HCT116 (cell line): ENCODE results near the gene GGCT. TPM values are rescaled to one million over a fixed set of nuclear protein-coding genes. Genes with fewer than 3 reads are reported as not detected.

Experiments used
- ATAC-seq: fragments of 200-7000 bp; cut with Tn5 transposase; 2 replicates; pipeline ENCODE4 v1.9.1; 2020; ENCODE audit warnings: mild to moderate bottlenecking, moderate library complexity
- BruUV-seq: library from RNA; stranded (reverse); fragments of 400-500 nt; replicated peaks from 2 replicates; lab custom pipeline; 2021; lab: Mats Ljungman, UMichigan
- CTCF ChIA-PET: fragments of 300-600 bp; sonication (Branson Sonifier 250); formaldehyde crosslinking; loops from one replicate; lab custom pipeline; 2021; ENCODE audit warnings: antibody characterized with exemption; lab: Charles Lee
- POLR2A ChIA-PET: fragments of 300-600, 350-600 bp; sonication (Branson Sonifier 250); formaldehyde crosslinking; loops from one replicate; lab custom pipeline; 2021; ENCODE audit warnings: antibody characterized with exemption; lab: Charles Lee
- RAD21 ChIA-PET, 2 experiments: fragments of 300-600 bp; sonication (Branson Sonifier 250); formaldehyde crosslinking; loops; one replicate each; lab custom pipeline; 2023; ENCODE audit warnings: low total read pairs in 2 of 2; ENCODE audit not compliant: uncharacterized antibody in 2 of 2, unreplicated experiment in 2 of 2, low non-redundant PET in 1 of 2; lab: Charles Lee
- DNase-seq: peaks from one replicate; pipeline ENCODE4 v3.0.0-alpha.2; 2010; ENCODE audit warnings: low read depth, low spot score
- H2AFZ ChIP-seq: fragments of 200-600 bp; shearing (Covaris generic), sonication (generic); 2 replicates; pipeline ENCODE4 v1.6.1; 2017; ENCODE audit warnings: low read depth, mixed run types, mixed read lengths, antibody characterized with exemption, low read length; ENCODE audit not compliant: poor library complexity, severe bottlenecking
- H3K27ac ChIP-seq: 2 replicates; pipeline ENCODE4 v1.5.1; 2012; ENCODE audit warnings: low read depth, low read length
- H3K27me3 ChIP-seq: fragments of 200-600 bp; sonication (generic); 2 replicates; pipeline ENCODE4 v1.6.1; 2016; ENCODE audit warnings: mixed run types, low read length, mixed read lengths; ENCODE audit not compliant: insufficient read depth
- H3K36me3 ChIP-seq, 2 experiments: fragments of 200-500 bp in 1 of 2; fragments of 200-600 bp in 1 of 2; sonication (Bioruptor generic) in 1 of 2; sonication (generic) in 1 of 2; 2 replicates each; pipeline versions ENCODE4 v1.5.1 to v1.6.1; 2014 to 2016; ENCODE audit warnings: low read length in 2 of 2, inconsistent platforms in 1 of 2, mixed read lengths in 1 of 2, mixed run types in 1 of 2; ENCODE audit not compliant: insufficient read depth in 2 of 2, control insufficient read depth in 1 of 2
- H3K4me1 ChIP-seq, 2 experiments: fragments of 200-600 bp in 1 of 2; sonication (generic) in 1 of 2; 2 replicates each; pipeline versions ENCODE4 v1.5.1 to v1.6.1; 2012 to 2017; ENCODE audit warnings: low read length in 2 of 2, inconsistent platforms in 1 of 2, mild to moderate bottlenecking in 1 of 2, mixed read lengths in 1 of 2, mixed run types in 1 of 2, moderate library complexity in 1 of 2; ENCODE audit not compliant: insufficient read depth in 2 of 2, control insufficient read depth in 1 of 2
- H3K4me2 ChIP-seq: fragments of 200-600 bp; sonication (generic); 2 replicates; pipeline ENCODE4 v1.6.1; 2017; ENCODE audit warnings: mixed run types, low read length, mixed read lengths
- H3K4me3 ChIP-seq, 2 experiments: fragments of 200-600 bp in 1 of 2; sonication (generic) in 1 of 2; replicated peaks in 1 of 2; 2 replicates each; pipeline ENCODE4 v1.5.1; 2011 to 2016; ENCODE audit warnings: low read length in 2 of 2, control low read depth in 1 of 2, low read depth in 1 of 2, mild to moderate bottlenecking in 1 of 2, mixed read lengths in 1 of 2, mixed run types in 1 of 2
- H3K79me2 ChIP-seq: fragments of 200-600 bp; sonication (generic); 2 replicates; pipeline ENCODE4 v1.6.1; 2017; ENCODE audit warnings: mild to moderate bottlenecking, mixed run types, low read length, moderate library complexity, mixed read lengths; ENCODE audit not compliant: insufficient read depth
- H3K9ac ChIP-seq: fragments of 200-600 bp; sonication (generic); 2 replicates; pipeline ENCODE4 v1.6.1; 2016; ENCODE audit warnings: low read length, mixed read lengths
- H3K9me2 ChIP-seq: fragments of 200-600 bp; sonication (generic), shearing (Covaris generic); 2 replicates; pipeline ENCODE4 v1.6.1; 2017; ENCODE audit warnings: mixed run types, mild to moderate bottlenecking, moderate library complexity; ENCODE audit not compliant: insufficient read depth
- H3K9me3 ChIP-seq, 2 experiments: fragments of 200-500 bp in 1 of 2; fragments of 200-600 bp in 1 of 2; sonication (Bioruptor generic) in 1 of 2; sonication (generic) in 1 of 2; 2 replicates each; pipeline ENCODE4 v1.6.1; 2014 to 2017; ENCODE audit warnings: low read length in 2 of 2, mixed read lengths in 2 of 2, inconsistent platforms in 1 of 2, low read depth in 1 of 2, mild to moderate bottlenecking in 1 of 2, mixed run types in 1 of 2, moderate library complexity in 1 of 2; ENCODE audit not compliant: control insufficient read depth in 1 of 2, insufficient read depth in 1 of 2
- H4K20me1 ChIP-seq: fragments of 200-600 bp; sonication (generic), shearing (Covaris generic); 2 replicates; pipeline ENCODE4 v1.6.1; 2017; ENCODE audit warnings: mixed run types, mild to moderate bottlenecking, moderate library complexity; ENCODE audit not compliant: insufficient read depth
- CBX3 ChIP-seq: IDR thresholded peaks from 2 replicates; pipeline ENCODE4 v1.6.1; 2012; ENCODE audit warnings: low read depth
- CEBPB ChIP-seq: IDR thresholded peaks from 2 replicates; pipeline ENCODE4 v1.6.1; 2012; ENCODE audit warnings: low read depth
- EGR1 ChIP-seq: IDR thresholded peaks from 2 replicates; pipeline ENCODE4 v1.6.1; 2012; ENCODE audit warnings: low read depth
- EZH2phosphoT487 ChIP-seq: fragments of 200-600 bp; IDR thresholded peaks from 2 replicates; pipeline ENCODE4 v1.6.1; 2018; ENCODE audit warnings: antibody characterized with exemption, borderline replicate concordance
- FOSL1 ChIP-seq: IDR thresholded peaks from 2 replicates; pipeline ENCODE4 v1.6.1; 2012; ENCODE audit warnings: low read depth
- POLR2A ChIP-seq: IDR thresholded peaks from 2 replicates; pipeline ENCODE4 v1.7.0; 2011; ENCODE audit warnings: borderline replicate concordance; ENCODE audit not compliant: insufficient read depth, insufficient read length; ENCODE audit errors: extremely low read depth
- POLR2AphosphoS5 ChIP-seq: IDR thresholded peaks from 2 replicates; pipeline ENCODE4 v1.6.1; 2011; ENCODE audit warnings: mild to moderate bottlenecking, low read depth, low read length, moderate library complexity
- RAD21 ChIP-seq: IDR thresholded peaks from 2 replicates; pipeline ENCODE4 v1.6.1; 2012; ENCODE audit warnings: low read depth, mild to moderate bottlenecking
- YY1 ChIP-seq: IDR thresholded peaks from 2 replicates; pipeline ENCODE4 v1.6.1; 2011; ENCODE audit warnings: low read length, low read depth, moderate library complexity, mild to moderate bottlenecking; ENCODE audit not compliant: insufficient replicate concordance; ENCODE audit errors: extremely low read depth
- ZNF274 ChIP-seq: fragments of 200-500 bp; sonication (Bioruptor generic); IDR thresholded peaks from 2 replicates; pipeline ENCODE4 v1.6.1; 2014; ENCODE audit warnings: mild to moderate bottlenecking, low read depth, low read length, inconsistent platforms
- intact Hi-C: fragments of 100-400 bp; cut with micrococcal nuclease; formaldehyde crosslinking; loops from 2 replicates; pipeline ENCODE4 v1.10.0; 2022
- total RNA-seq: library from RNA; stranded (reverse); gene quantifications from one replicate; pipeline ENCODE4 v1.2.1, GENCODE V29; 2021; ENCODE audit not compliant: unreplicated experiment
- TF ChIP-seq, protein P1 (sequence below): IDR thresholded peaks from 2 replicates; pipeline ENCODE4 v1.6.1; 2012

The GGCT gene
- total RNA-seq, 1 experiment from 2014 or later: 60.6 TPM

- TF ChIP-seq, protein P1, sequence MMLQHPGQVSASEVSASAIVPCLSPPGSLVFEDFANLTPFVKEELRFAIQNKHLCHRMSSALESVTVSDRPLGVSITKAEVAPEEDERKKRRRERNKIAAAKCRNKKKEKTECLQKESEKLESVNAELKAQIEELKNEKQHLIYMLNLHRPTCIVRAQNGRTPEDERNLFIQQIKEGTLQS: no peak
- TF ChIP-seq POLR2A: no peak
- no peak for TF ChIP-seq ZNF274
- no peak for TF ChIP-seq CEBPB
- no peak for TF ChIP-seq EGR1
- no peak for TF ChIP-seq FOSL1
- no peak for TF ChIP-seq YY1
- Histone ChIP-seq H4K20me1 (no peaks in the 10 kb centered on the region), H3K4me2 (no peak overlapping the region), H3K27ac (no peak overlapping the region), H3K36me3 (no peaks in the 10 kb centered on the region), H3K9me2 (no peaks in the 10 kb centered on the region), H3K4me3 (no peak overlapping the region), H3K9ac (no peak overlapping the region), H3K27me3 (no peaks in the 10 kb centered on the region), H3K79me2 (peaks cover 5% of the 10 kb centered on the region; the same call in 1 of the 2 replicates), H2AFZ (no peak overlapping the region), H3K9me3 (no peaks in the 10 kb centered on the region), H3K4me1 (peaks cover 0 to 8% of the 10 kb centered on the region in 2 experiments; a peak in 2 of 4 replicates)
- no peak for ATAC-seq
- ChIA-PET POLR2A (no interaction called here), CTCF (no interaction called here), RAD21 (no interaction called here)
- intact Hi-C loops: no loop called here
- no TSS peak for BruUV-seq
- DNase-seq: no peak
Measured at GRCh38 chr7:30466266-30466665, 38.4 kb downstream of the GGCT start.

DNA sequence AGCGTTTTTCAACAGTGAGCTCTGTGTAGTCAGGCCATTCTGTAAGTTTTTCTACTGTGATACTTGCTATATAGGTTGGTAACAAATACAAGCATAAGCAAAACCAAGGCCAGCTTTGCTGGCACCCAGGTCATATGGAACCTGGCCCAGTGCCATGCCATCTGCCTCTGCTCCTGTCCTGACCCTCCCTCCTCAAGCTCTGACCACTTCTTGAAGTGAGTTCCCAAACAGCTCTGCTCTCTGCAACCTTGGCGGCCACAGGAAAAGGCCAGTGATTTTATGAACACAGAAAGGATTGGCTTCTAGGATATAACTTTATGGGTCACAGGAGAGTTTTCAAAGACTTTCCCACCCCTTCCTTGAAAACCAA lies 38.8 kb downstream of the GGCT start:
- no peak overlapping the region for H3K4me2 ChIP-seq
- H4K20me1 ChIP-seq: no peaks in the 10 kb centered on the region
- no peak for DNase-seq
- ChIA-PET POLR2A (no interaction called here), RAD21 (no interaction called here)
- intact Hi-C loops: no loop called here
- no TSS peak for BruUV-seq
- H3K9ac ChIP-seq: no peak overlapping the region
- H2AFZ ChIP-seq: no peak overlapping the region
- TF ChIP-seq FOSL1 (no peak), ZNF274 (no peak), CEBPB (no peak), POLR2AphosphoS5 (no peak), EZH2phosphoT487 (no peak), CBX3 (no peak), RAD21 (no peak), EGR1 (no peak)
- TF ChIP-seq, all 23 proteins: peak for 0
- Histone ChIP-seq H3K36me3 (no peaks in the 10 kb centered on the region), H3K4me1 (peaks cover 0 to 8% of the 10 kb centered on the region in 2 experiments; a peak in 2 of 4 replicates), H3K27ac (no peak overlapping the region), H3K9me3 (no peaks in the 10 kb centered on the region), H3K4me3 (no peak overlapping the region), H3K27me3 (no peaks in the 10 kb centered on the region), H3K79me2 (peaks cover 5% of the 10 kb centered on the region; the same call in 1 of the 2 replicates), H3K9me2 (no peaks in the 10 kb centered on the region)
- no peak for ATAC-seq
- CTCF ChIA-PET: no interaction called here
